Measurements from ENCODE around the gene HOXB8.

Gene HOXB8

DNA sequence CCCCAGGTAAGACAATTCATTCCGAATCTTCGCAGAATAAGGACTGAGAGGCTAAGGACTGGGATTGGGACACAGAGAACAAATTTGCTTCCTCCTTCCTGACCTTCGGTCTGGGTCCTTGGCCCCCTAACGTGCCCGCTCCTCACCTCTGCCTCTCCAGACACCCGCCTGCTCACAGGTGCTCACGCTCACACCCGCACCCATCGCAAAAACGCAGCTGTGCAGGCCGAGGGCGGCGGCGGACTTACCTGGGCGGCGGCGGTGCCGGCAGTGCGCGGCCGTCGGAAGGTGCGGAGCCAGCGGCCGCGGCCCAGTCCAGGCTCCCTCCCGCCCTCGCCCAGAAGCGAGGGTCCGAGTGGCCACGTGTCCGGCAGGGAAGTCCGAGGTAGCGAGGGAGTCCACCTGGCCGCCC, 18.2 kb upstream of the HOXB8 start:
- Mint-ChIP-seq H3K4me3 (peak overlapping the region; percentile 99), H3K4me1 (peaks cover 89% of the 10 kb centered on the region), H3K36me3 (ENCODE audit: low read depth) (peaks cover 15% of the 10 kb centered on the region), H3K9me3 (no peaks in the 10 kb centered on the region), H3K27ac (peak overlapping the region; percentile 99), H3K27me3 (ENCODE audit: low read depth, poor library complexity) (peaks cover 11% of the 10 kb centered on the region)
- TF ChIP-seq, protein P1, sequence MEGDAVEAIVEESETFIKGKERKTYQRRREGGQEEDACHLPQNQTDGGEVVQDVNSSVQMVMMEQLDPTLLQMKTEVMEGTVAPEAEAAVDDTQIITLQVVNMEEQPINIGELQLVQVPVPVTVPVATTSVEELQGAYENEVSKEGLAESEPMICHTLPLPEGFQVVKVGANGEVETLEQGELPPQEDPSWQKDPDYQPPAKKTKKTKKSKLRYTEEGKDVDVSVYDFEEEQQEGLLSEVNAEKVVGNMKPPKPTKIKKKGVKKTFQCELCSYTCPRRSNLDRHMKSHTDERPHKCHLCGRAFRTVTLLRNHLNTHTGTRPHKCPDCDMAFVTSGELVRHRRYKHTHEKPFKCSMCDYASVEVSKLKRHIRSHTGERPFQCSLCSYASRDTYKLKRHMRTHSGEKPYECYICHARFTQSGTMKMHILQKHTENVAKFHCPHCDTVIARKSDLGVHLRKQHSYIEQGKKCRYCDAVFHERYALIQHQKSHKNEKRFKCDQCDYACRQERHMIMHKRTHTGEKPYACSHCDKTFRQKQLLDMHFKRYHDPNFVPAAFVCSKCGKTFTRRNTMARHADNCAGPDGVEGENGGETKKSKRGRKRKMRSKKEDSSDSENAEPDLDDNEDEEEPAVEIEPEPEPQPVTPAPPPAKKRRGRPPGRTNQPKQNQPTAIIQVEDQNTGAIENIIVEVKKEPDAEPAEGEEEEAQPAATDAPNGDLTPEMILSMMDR (IDR thresholded peaks at IDR 0.05), result no peak
- DNase-seq, result peak; percentile 68

DNA sequence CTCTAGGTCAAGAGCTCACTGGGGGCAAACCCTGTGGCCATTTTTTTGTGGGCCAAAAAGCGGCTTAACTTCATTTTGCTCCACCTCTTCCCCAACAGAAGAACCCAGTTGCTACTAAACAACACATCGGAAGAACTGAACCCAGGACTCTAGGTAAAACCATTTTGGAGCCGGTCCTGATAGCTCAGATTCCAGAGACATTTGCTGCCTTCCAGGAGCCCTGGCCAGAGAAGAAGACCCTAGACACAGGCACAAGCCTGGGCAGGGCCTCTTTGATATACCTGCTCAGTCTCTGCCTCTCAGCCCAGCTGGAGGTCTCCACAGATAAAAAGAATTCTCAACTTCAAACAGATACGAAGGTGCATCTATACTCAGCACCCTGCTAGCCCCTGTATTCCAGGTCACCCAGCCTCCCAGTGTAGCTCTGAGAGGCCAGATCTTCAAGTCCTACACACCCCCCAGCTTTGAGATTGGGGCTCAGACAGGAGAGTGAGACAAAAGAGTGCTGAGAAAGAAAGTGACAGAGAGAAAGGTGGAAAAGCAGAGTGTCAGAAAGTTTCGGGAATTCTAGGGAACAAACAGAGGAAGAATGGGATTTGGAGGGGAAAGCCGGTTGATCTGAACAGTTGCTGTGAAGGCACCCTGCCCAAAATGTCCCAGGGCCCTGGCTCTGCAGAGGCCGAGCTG, 17.6 kb upstream of the HOXB8 start:
- no peaks in the 10 kb centered on the region for H3K9me3 Mint-ChIP-seq
- TF ChIP-seq, protein P1 (IDR thresholded peaks at IDR 0.05), result no peak
- H3K4me1 Mint-ChIP-seq, result peaks cover 89% of the 10 kb centered on the region
- H3K27ac Mint-ChIP-seq, result peak overlapping the region; percentile 99
- H3K4me3 Mint-ChIP-seq, result peak overlapping the region; percentile 99
- peaks cover 15% of the 10 kb centered on the region for H3K36me3 Mint-ChIP-seq (ENCODE audit: low read depth)
- H3K27me3 Mint-ChIP-seq (ENCODE audit: low read depth, poor library complexity), result peaks cover 11% of the 10 kb centered on the region
- DNase-seq, result peak; percentile 11

GRCh38 chr17:48631693-48632578, 16.8 kb upstream of the HOXB8 start:
- Mint-ChIP-seq H3K36me3 (ENCODE audit: low read depth) (peaks cover 15% of the 10 kb centered on the region), H3K27ac (peak overlapping the region; percentile 99), H3K4me3 (peak overlapping the region; percentile 99), H3K27me3 (ENCODE audit: low read depth, poor library complexity) (peaks cover 11% of the 10 kb centered on the region), H3K4me1 (peaks cover 88% of the 10 kb centered on the region), H3K9me3 (no peaks in the 10 kb centered on the region)
- peak; percentile 20 for DNase-seq
- TF ChIP-seq, protein P1 (IDR thresholded peaks at IDR 0.05), result no peak

DNA sequence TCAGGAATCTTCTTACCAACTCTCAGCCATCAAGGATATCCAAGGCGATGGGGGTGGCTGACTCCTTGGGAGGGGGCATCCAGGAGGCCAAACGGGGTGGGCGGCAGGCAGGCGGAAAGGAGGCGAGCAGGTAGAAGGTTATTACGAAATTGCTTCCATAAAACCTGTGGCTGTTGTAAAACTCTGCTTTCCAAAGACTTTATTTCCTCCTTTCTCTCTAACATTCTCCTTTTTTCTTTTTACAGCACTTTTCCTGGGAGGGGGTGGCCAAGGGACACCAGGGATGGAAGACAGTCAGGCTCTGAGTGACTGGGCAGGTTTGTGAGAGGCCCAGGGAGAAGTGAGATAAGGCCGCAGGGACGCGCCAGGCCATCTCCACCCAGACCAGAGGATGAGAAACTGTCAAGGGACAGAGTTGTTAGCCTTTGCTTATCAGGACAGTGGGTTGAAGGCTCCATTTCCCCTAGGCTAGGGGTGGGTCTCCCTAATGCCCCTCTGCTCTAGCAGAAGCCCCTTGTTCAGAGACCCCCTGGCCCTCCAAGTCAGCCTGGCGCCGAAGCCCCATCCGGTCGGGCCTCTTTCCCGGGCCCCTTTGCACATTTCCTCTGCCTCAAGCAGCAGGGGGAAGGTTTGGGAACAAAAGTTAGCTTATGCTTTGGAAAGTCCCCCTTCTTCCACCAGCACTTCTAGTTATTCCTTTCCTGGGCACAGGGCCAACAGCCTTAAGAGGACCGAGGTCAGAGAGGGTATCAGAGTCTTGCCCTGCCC, 16.0 kb upstream of the HOXB8 start:
- TF ChIP-seq, protein P1 (IDR thresholded peaks at IDR 0.05), result no peak
- peak overlapping the region; percentile 99 for H3K27ac Mint-ChIP-seq
- no peaks in the 10 kb centered on the region for H3K9me3 Mint-ChIP-seq
- peak overlapping the region; percentile 99 for H3K4me3 Mint-ChIP-seq
- peaks cover 15% of the 10 kb centered on the region for H3K36me3 Mint-ChIP-seq (ENCODE audit: low read depth)
- H3K27me3 Mint-ChIP-seq (ENCODE audit: low read depth, poor library complexity), result peaks cover 11% of the 10 kb centered on the region
- DNase-seq, result peak; percentile 24
- peaks cover 84% of the 10 kb centered on the region for H3K4me1 Mint-ChIP-seq

DNA sequence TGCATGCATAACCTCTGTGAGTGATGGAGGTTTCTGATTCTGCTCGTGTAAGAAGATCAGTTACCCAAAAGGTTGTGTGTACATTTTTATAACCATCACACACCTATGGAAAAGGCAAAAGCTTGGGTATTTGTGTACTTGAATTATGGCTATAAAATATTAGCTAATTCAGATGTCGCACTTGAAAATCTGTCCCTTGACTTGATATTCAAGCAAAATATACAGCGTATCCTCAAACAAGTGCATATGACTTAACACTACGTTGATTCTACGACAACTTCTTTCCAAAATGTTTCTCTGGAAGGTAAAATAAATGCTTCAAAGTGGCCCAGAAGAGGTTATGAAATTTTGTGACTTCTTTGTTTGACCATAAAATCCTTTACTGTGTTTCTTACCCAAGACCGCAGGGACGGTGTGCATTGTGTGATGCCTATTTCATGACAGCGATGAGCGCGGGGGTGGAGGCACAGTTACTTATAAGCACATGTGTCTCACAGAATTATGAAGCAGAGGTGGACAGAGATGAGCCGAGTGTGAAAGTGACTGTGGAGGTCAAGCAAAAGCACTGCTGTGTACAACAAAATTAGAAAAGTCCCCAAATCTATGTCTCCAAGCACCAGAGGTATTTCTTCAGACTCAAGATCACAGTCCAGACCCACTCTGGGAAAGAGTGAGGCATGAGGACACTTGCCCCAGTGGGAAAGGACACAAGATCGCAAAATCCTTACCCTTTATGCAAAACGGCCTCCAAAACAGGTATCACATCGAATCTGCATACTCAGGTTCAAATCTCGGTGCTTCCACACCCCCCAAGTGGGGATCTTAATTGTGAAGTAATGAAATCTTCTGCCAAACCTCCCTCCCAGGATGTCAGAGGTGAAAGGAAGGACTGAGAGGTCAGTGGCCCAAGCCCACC, 15.2 kb upstream of the HOXB8 start:
- Mint-ChIP-seq H3K4me3 (peak overlapping the region; percentile 99), H3K27ac (peak overlapping the region; percentile 99), H3K4me1 (peaks cover 76% of the 10 kb centered on the region), H3K36me3 (ENCODE audit: low read depth) (peaks cover 20% of the 10 kb centered on the region), H3K27me3 (ENCODE audit: low read depth, poor library complexity) (peaks cover 11% of the 10 kb centered on the region), H3K9me3 (no peaks in the 10 kb centered on the region)
- peak; percentile 23 for DNase-seq
- TF ChIP-seq, protein P1 (IDR thresholded peaks at IDR 0.05), result no peak
